Measurements from ENCODE around the gene DET1.

- TF ChIP-seq CTCF (IDR thresholded peaks at IDR 0.05; ENCODE audit: low read depth, low read length, poor library complexity, severe bottlenecking): no peak
- TF ChIP-seq EZH2phosphoT487 (IDR thresholded peaks at IDR 0.05; ENCODE audit: borderline replicate concordance, low read length): no peak
Observed at GRCh38 chr15:88509964-88510363, 36.5 kb downstream of the DET1 start.
